C1 segment of cervical spinal cord (tissue), 14 donors: Measurements from ENCODE around the gene CACNG4.
"Not testable (repeated sequence)": the region's sequence is repeated elsewhere in the genome, so short reads cannot be mapped to it uniquely, and the experiment has no call there.

Source experiments
- DNase-seq, 14 donors: peaks; one replicate each; lab custom pipeline; 2025; lab: John Stamatoyannopoulos, UW

CACNG4 gene

GRCh38 chr17:66964930-66965800 lies 658 bp downstream of the CACNG4 start:
- DNase-seq: no peak

- DNase-seq: no peak
Measured at GRCh38 chr17:66965801-66966262, 1.3 kb downstream of the CACNG4 start.

DNA sequence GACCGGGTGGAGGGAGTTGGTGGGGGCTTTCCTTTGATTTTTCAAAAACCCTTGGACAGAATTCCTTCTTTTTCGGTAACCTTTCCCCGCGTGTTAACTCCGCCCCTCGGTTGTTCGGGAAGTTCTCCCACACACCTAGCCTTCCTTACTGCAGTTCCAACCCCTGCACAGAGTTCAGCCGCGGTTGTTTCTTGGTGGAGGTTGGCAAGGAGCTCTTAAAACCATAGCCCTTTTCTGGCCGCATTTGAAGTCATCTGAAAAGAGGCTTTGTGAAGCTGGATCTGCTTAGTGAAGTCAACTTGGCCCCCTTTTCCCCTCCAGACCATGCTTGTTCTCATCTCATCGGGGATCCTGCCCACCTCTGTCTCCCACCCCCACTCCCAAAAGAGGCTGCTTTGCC lies 1.8 kb downstream of the CACNG4 start:
- no peak for DNase-seq

- DNase-seq: no peak
Measured at GRCh38 chr17:66966704-66967418, 2.4 kb downstream of the CACNG4 start.

DNA sequence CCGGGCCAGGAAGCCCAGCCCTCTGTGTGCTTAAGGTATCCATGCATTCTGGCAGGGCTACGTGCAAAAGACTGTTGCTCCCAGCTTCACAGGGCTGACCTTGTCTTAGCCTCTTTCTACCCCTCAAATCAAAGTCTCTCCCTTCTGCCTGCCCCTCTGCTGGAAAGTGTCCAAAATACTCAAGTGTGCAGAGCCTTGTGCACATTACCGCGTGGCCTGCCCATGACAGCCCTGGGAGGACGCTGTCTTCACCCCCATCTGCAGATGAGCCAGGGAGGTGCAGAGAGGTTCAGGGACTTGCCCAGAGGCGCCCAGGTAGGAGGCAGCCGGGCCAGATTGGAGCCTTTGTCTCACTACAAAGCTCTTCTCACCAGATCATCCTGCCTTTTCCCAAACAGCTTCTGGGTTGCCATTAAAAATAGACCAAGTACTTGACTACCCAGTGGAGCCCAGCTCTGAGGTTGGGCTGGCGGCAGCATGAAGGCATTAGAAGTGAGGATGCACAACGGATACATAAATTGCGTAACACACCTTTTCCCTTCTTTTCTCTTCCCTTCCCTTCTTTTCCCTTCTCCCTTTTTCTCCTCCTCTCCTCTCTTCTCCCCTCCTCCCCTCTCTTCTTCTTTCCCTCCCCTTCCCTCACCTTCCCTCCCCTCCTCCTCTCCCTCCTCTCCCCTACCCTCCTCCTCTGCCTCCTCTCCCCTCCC lies 3.5 kb downstream of the CACNG4 start:
- no peak for DNase-seq

- no peak for DNase-seq
Measured at GRCh38 chr17:66968916-66969315, 4.4 kb downstream of the CACNG4 start.

- DNase-seq: no peak
Measured at GRCh38 chr17:66970140-66970539, 5.6 kb downstream of the CACNG4 start.

DNA sequence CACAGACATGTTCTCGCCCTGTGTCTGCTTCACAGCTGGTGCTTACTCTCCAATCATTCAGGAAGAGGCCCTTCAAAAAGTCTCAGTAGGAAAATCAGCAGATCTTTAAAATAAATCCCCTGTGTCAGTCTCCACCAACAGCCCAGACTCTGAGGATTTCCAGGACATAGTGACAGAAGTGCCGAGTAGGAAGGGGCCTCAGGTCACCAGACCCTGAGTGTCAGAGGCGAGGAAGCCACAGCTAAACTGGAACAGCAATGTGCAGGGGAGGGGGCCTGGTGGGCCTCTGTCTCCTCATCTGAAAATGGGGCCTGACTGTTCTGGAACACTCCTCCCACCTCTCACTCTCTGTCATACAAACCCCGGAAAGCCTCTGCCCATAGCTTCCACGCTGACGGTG lies 6.3 kb downstream of the CACNG4 start:
- DNase-seq: no peak

DNA sequence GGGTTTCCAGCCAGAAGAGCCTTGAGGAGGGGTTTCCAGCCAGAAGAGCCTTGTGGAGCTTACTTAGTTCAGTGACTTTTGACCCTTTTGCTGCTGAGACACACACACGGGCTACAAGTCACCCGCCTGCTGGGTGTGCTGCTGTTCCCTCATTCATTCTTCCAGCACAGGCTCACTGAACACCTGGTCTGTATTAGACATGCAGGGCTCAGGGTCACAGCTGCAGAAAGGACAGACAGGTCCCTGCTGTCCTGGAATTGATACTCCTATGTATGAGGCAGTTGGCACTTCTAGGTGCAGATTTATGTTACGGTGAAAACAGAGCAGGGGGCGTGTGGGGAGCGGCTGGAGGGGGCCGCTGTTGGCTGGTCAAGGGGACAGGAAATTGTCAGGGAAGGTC lies 6.8 kb downstream of the CACNG4 start:
- no peak for DNase-seq

GRCh38 chr17:66971730-66972441 lies 7.4 kb downstream of the CACNG4 start:
- DNase-seq: no peak

- DNase-seq: not testable (repeated sequence)
Measured at GRCh38 chr17:66972442-66972830, 7.9 kb downstream of the CACNG4 start.

DNA sequence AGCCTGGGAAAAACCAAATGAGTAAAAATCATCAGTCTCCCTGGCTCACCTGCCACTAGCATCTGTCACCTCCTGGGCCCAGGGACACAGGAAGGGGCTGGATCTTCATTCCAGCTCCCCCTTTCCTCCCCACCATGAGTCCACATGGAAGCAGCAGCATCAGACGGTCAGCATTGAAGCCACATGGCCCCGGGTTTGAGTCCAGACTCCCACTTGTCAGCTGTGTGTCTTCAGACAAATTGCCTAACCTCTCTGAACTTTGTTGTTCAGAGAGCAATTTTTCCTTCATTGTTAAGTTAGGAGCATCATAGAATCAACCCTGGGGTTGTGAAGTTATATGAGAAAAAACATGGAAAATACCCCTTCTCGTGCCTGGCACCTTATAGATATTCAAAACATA lies 10.7 kb downstream of the CACNG4 start:
- DNase-seq: no peak

GRCh38 chr17:66975614-66976378 lies 11.3 kb downstream of the CACNG4 start:
- DNase-seq: peak in 3 of 14 donors; percentile 14 to 52 (median 22)

GRCh38 chr17:66976379-66976663 lies 11.8 kb downstream of the CACNG4 start:
- DNase-seq: no peak

DNA sequence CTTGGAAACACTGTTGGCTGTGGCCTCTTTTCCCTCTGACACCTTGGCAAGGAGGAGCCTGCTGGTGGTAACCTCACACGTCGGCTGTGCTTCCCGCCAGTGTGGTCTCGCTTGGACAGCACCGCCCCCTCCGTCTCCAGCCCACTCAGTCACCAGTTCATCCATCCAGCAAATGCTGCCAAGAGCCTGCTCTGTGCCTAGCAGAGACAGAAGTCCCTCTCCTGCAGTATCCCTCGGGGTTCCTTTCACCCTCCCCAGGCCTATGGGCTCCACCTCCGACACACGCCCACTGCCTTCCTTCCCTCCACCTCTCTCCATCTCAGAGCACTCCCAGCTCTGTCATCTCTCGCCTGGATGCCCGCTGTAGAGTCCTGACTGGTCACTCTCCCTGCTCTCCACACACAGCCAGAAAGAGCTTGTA lies 12.3 kb downstream of the CACNG4 start:
- peak in 4 of 14 donors; percentile 9 to 82 (median 17) for DNase-seq

- peak in 7 of 14 donors; percentile 4 to 64 (median 25) for DNase-seq
Measured at GRCh38 chr17:66978514-66979061, 14.1 kb downstream of the CACNG4 start.

GRCh38 chr17:66980896-66981295 lies 16.4 kb downstream of the CACNG4 start:
- no peak for DNase-seq

GRCh38 chr17:66981983-66982508 lies 17.5 kb downstream of the CACNG4 start:
- DNase-seq: no peak

- no peak for DNase-seq
Measured at GRCh38 chr17:66983414-66984021, 19.0 kb downstream of the CACNG4 start.

GRCh38 chr17:66984730-66985129 lies 20.2 kb downstream of the CACNG4 start:
- DNase-seq: no peak
